ENCODE data around the gene PRKAG2.

PRKAG2 gene

DNA sequence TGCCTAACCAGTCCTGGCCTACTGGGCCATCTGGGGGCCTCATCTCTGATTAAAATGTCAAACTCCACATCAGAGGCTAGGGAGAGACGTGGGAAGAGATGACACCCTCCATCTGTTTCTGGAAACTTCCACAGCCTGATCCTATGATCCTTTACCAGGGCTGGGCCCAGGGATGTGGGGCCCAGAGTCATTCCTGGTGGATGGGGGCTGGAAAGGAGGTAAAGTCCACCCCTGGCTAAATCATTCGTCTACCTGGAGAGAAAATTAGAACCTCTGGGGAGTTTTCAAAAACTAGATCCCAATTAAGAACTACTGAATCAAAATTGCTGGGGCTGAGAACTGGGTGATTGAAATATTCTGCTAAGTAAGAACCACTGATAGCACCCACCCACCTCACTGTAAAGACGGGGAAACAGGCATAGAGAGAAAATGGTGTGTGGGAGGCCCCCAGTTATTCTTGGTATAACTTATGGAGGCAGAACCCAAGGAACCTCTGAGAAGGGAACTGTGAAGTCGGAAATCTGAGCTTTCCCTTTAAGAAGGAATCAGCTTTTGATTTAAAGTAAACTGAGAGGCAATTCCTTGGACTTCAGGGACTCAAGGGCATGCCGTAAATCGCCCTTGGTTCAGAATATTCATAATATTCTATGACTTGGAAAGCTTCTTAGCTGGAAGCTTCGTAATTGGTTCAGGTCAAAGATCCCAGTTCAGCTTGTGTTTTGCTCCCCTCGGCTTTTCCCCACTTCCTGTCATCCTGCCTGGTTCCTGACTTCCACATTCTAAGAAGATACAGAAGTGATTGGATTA is 53.1 kb downstream of the PRKAG2 start:
- TF ChIP-seq GATA2 (IDR thresholded peaks at IDR 0.05; ENCODE audit: low read depth, low read length) = no peak
- TF ChIP-seq GATA3 (IDR thresholded peaks at IDR 0.05; ENCODE audit: low read depth, low read length) = no peak

DNA sequence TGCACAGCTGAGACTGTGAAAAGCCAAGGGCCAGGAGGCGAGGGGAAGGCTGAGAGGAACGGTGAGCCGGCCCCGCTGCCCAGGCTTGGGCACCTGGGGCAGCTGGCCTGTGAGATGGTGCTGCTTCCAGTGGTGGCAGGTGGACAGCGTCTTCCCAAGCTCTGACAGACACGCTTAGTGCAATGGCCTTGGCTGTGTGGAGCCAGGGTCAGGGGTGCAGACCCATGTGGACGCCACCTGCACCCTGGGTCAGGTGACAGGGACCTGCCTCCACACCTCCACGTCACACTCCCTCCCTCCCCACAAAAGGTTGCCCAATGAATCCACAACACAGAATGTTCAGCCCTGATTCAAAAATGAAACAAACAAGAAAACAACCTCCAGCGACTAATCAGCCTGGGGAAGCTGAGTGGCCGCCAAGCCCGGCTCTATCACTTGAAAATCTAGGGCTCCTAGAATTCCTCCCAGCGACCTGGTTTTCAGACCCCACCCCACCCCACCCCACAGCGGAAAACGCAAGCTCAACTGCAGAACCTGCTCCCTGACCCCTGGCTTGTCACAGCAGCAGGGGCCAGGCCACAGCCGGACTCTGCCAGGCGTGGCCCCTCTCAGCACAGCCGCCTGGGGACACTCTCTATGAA is 54.3 kb downstream of the PRKAG2 start:
- no peak for TF ChIP-seq GATA3 (IDR thresholded peaks at IDR 0.05; ENCODE audit: low read depth, low read length)
- TF ChIP-seq GATA2 (IDR thresholded peaks at IDR 0.05; ENCODE audit: low read depth, low read length) = no peak

DNA sequence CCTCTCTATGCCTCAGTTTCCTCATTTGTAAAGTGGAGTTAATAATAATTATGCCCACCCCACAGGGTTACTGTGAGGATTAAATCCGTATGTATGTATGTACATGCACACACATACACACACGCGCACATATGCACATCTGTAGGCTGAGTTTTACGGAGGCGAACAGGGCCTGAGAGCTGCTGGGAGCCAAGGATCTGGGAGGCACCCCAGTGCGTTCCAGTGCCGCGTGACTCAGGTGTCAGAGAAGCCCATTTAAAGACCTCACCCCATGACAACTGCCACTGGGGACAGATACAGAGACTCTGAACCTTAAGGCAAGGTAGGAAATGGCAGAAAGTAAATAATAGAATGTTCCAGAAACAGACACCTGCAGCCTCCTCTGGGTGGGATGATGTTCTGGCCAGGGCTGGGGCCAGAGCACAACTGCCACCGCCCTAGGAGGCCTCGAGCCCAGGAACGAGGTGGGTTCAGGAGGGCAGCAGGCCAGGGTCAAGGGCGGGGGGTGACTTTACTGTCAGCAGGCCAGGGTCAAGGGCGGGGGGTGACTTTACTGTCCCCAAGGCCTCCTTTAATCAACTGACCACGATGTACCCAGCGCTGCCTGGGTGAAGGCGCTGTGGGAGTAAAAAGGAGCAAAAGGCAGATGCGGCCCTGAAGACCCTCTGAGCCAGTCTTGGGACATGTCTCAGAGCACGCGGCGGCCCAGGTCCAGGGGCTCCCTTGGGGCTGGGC is 54.9 kb downstream of the PRKAG2 start:
- no peak for TF ChIP-seq GATA2 (IDR thresholded peaks at IDR 0.05; ENCODE audit: low read depth, low read length)
- TF ChIP-seq GATA3 (IDR thresholded peaks at IDR 0.05; ENCODE audit: low read depth, low read length) = no peak

DNA sequence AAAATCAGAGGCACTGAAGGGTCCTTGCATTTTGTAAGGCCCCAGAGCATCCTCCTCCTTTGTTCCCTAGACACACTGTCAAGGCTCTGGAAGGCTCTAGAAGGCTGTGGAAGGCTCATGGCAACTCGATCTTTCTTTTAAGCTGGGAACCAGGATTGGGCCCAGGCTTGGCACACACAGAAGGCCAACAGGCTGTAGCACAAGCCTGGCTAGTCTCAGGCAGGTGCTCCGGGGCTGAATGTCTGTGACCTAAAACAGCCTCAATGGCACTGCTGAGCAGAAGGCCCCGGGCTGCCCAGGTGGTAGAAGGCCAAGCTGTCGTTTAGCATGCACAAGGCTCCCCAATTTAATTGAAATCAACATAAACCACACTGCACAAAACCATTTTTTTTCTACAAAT is 55.7 kb downstream of the PRKAG2 start:
- TF ChIP-seq GATA3 (IDR thresholded peaks at IDR 0.05; ENCODE audit: low read depth, low read length) (no peak), GATA2 (IDR thresholded peaks at IDR 0.05; ENCODE audit: low read depth, low read length) (no peak)

DNA sequence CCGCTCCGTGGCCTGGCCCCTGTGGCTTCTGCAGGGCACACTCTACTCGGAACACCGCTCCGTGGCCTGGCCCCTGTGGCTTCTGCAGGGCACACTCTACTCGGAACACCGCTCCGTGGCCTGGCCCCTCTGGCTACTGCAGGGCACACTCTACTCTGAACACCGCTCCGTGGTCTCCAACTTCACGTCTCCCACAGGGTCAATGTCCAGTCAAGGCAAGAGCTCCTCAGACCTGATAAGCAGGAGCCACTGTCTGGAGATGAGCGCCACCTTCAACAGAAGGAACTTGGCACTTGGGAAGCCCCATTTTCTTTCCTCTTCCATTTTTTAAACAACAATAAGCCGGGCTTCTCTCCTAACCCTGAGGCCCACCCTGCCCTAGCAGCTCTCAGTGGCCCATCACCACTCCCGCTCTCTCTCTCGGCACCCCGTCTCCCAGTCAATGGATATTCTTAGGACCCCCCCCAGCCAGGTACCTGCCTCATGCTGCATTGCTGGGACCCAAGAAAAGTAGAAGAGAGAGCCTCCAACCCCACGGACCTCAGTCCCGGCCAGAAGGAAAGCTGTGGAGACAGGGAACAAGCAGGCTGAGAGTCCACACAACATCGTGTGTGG is 56.3 kb downstream of the PRKAG2 start:
- TF ChIP-seq GATA2 (IDR thresholded peaks at IDR 0.05; ENCODE audit: low read depth, low read length) (no peak), GATA3 (IDR thresholded peaks at IDR 0.05; ENCODE audit: low read depth, low read length) (no peak)

DNA sequence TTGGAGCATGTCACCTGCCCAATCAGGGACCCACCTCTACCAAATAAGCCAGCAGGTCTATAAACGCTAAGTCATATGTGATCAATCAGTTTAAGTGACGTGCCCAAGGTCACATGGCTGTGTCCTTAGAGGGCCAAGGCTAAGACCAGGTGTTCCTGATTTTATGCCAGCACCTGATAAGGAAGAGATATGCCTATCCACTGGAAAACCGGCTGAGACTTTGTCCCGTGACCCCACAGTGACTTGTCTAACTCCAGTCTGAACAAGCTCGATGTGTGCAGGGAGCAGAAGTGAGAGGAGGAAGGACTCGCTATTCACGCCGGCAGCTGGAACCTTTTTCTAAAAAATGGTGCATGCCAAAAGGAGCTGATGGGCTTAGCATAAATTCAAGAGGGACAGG is 57.0 kb downstream of the PRKAG2 start:
- TF ChIP-seq GATA3 (IDR thresholded peaks at IDR 0.05; ENCODE audit: low read depth, low read length) (no peak), GATA2 (IDR thresholded peaks at IDR 0.05; ENCODE audit: low read depth, low read length) (no peak)

DNA sequence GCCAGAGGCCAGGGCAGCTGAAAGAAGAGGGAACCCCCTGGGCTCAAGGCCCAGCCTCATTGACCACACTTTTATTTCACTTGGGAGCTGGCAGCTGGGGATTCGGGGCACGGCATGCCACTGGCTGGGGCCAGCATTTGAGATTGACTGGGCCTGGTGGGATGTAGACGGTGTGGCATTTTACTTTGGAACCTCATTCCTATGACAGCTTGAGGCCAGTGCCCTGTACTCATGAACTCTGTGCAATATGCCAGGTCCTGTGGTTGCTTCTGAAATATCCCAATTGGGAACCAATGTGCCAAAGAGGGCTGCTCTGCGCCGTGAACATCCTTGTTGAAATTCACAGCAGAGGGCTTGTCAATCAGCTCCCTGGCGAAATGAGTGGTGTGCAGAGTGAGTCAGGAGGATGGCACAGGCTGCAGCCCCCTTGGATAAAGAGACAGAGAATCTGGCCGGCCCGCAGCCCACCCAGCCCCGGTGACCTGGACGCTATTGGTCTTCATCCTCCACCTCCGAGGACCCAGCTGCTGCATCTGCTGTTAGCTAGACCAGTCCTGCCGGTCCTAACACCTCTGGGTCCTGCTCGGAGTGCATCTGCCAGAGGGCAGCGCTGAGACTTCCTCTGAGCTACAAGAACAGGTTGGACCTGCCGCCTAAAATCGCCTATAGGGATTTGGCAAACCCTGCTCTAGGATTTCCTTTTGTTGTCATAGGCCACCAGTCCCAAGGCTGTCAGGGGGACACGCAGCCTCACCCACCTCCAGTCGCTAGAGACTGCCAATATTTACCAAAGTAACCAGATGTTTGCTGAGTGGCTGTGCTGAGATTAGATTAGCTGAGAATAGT is 58.0 kb downstream of the PRKAG2 start:
- TF ChIP-seq GATA2 (IDR thresholded peaks at IDR 0.05; ENCODE audit: low read depth, low read length) (no peak), GATA3 (IDR thresholded peaks at IDR 0.05; ENCODE audit: low read depth, low read length) (no peak)

DNA sequence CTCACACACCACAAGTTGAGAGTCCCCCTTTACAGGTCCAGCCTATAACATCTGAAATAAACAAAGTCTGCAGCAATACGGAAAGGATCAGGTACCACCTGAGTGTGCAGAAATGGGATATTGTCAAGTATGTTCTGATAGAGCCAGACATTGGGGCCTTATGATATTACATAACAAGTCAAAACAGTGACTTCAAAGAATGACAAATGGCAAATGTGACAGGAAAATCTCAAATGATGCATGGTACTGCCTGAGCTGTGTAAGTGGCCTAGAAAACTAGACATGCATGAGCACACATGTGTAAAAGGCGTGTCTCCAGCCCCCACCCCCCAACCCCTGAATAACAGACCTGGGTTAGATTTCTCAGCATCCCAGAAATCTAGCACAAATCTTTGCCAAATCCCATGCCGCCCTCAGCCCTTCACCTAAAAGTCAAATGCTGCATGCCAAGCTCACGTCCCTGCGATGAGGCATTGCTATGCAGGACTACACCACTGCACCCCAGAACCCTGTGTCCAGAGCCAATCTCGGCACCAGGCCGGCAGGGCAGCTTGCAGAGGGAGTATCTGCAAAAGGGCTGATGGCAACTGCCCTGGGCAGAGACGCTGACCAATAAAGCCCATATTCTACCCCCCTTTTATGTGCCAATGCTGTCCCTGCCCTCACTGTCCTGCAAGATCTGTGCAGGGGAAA is 58.8 kb downstream of the PRKAG2 start:
- no peak for TF ChIP-seq GATA3 (IDR thresholded peaks at IDR 0.05; ENCODE audit: low read depth, low read length)
- no peak for TF ChIP-seq GATA2 (IDR thresholded peaks at IDR 0.05; ENCODE audit: low read depth, low read length)

DNA sequence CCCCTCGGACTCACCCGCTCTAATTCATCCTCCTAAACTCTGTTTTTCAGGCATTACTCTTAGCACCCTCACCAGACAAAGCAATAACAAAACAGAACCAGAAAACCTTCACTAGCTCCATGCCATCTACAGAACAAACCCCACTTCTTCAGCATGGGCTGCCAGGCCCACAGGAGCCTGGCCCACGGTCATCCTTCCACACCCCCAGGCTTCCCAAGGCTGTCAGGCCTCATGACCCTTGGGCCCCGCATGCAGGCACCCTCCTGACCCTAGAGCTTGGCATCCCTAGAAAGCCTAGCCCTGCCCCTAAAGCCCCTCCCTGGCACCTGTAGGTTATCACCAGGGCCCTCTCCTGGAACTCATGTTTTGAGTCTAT is 59.6 kb downstream of the PRKAG2 start:
- TF ChIP-seq GATA3 (IDR thresholded peaks at IDR 0.05; ENCODE audit: low read depth, low read length) = no peak
- TF ChIP-seq GATA2 (IDR thresholded peaks at IDR 0.05; ENCODE audit: low read depth, low read length) = no peak

DNA sequence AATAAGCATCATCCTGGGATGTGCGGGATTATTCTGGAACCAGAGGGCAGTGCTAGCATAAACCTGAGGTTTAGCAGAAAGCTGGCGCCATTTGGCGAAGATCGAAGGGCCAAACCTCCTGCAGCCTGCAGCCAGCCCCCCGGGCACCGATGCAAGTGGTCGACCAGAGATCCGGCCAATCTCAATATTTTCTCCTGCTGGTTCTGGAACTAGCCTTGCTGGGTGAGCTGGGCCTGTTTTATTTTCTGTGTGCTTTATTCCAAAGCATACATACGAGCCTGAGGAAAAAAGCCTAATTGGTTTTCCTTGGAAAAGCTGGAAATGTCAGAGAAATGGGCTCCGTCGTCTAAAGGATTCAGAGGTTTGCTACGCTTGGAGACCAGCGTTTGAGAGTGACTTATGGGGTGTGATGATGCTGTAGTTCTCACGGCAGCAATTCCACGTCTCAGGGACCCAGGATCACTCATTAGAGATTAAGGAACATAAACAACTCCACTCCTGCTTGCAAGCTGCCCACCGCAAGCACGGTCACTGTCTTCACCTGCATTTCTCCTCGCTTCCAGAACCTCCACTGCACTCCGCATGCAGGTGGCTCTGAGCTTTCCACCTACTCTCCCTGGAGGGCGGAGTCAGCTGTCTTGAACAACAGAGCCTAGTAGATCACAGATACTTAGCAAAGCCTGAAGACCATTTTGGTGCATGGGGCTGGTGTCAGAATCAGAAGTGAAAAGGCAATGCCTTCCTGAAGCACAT is 60.2 kb downstream of the PRKAG2 start:
- TF ChIP-seq GATA2 (IDR thresholded peaks at IDR 0.05; ENCODE audit: low read depth, low read length) (no peak), GATA3 (IDR thresholded peaks at IDR 0.05; ENCODE audit: low read depth, low read length) (no peak)

DNA sequence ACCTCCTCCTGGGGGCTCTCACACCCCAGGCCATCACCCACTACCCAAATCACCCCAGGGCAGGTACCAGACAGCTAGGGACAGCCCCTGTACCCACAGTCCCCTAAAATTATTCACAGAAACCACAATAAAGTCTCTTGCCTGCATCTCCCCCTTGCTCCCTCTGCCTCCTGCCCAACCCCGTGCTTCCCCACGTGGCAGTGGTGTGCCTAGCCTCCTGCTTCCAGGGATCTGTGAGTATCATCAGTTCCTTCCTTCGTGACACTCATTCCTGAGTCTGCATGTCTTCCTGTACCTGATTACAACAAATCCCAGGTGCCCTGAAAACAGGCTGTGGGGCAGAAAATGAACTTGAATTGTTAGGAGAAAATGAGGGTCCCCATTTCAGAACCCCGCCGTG is 61.5 kb downstream of the PRKAG2 start:
- TF ChIP-seq GATA3 (IDR thresholded peaks at IDR 0.05; ENCODE audit: low read depth, low read length) (no peak), GATA2 (IDR thresholded peaks at IDR 0.05; ENCODE audit: low read depth, low read length) (no peak)

DNA sequence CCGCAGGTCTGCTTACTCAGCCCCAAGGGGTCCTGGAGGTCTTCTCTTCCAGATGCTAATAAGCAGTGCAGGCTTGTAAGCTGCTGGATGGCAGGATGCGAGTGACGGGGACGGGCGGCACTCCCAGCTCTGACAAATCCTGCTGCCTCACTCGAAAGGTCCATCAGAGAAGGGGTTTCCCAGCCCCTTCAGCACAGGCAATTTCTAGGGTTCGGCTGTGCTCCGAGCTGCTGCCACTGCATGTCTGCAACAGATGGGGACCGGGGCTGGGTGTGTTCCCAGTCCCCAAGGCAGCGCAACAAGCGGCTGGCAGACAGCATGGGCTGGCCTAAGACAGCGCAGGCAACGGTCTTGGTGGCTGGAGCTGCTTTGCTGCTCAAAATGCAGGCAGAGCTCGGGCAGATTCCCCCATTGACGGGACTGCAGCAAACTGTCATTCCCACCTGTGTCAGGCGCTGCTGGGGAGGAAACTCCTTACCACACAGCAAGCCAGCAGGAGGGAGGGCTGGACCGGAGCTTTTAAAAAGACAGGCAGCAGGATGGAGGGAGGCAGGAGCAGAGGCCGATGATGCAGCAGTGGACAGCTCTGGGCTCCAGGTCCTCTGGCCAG is 62.4 kb downstream of the PRKAG2 start:
- TF ChIP-seq GATA3 (IDR thresholded peaks at IDR 0.05; ENCODE audit: low read depth, low read length) (no peak), GATA2 (IDR thresholded peaks at IDR 0.05; ENCODE audit: low read depth, low read length) (no peak)

All from SH-SY5Y (cell line).